Keratinocyte (primary cell): ENCODE results near the gene TMEM87A. TPM values are rescaled to one million over a fixed set of nuclear protein-coding genes. Genes with fewer than 3 reads are reported as not detected.

Source experiments
- DNase-seq: peaks from one replicate; pipeline ENCODE4 v3.0.0-alpha.2; 2011; ENCODE audit warnings: low read depth, missing footprints, low spot score
- FAIRE-seq: peaks from 2 replicates; lab custom pipeline; 2011; peaks lifted over from hg19 to GRCh38; lab: Jason Lieb, UNC
- H2AFZ ChIP-seq: 2 replicates; pipeline ENCODE4 v1.6.0; 2012; ENCODE audit warnings: low read length, control low read depth, inconsistent platforms; ENCODE audit not compliant: control insufficient read depth
- H3K27ac ChIP-seq: 2 replicates; pipeline ENCODE4 v1.5.1; 2011; ENCODE audit warnings: low read length; ENCODE audit not compliant: control insufficient read depth, insufficient read depth
- H3K27me3 ChIP-seq: 3 replicates; pipeline ENCODE4 v1.6.0; 2011; ENCODE audit warnings: low read length; ENCODE audit not compliant: control insufficient read depth, insufficient read depth; ENCODE audit errors: extremely low read depth
- H3K36me3 ChIP-seq, 2 experiments: 2 replicates in 1 of 2; 3 replicates in 1 of 2; pipeline ENCODE4 v1.5.1; 2011; ENCODE audit warnings: low read length in 2 of 2, mild to moderate bottlenecking in 1 of 2; ENCODE audit not compliant: control insufficient read depth in 2 of 2, insufficient read depth in 2 of 2; ENCODE audit errors: extremely low read depth in 1 of 2
- H3K4me1 ChIP-seq: 3 replicates; pipeline ENCODE4 v1.5.1; 2011; ENCODE audit warnings: low read length; ENCODE audit not compliant: control insufficient read depth, insufficient read depth; ENCODE audit errors: extremely low read depth
- H3K4me2 ChIP-seq: 3 replicates; pipeline ENCODE4 v1.6.0; 2011; ENCODE audit warnings: low read depth, low read length; ENCODE audit not compliant: control insufficient read depth, insufficient read depth; ENCODE audit errors: extremely low read depth
- H3K4me3 ChIP-seq, 3 experiments: fragments of 200-600 bp in 1 of 3; sonication (generic) in 1 of 3; 2 replicates in 2 of 3; 3 replicates in 1 of 3; pipeline ENCODE4 v1.5.1; 2011 to 2016; ENCODE audit warnings: low read length in 3 of 3, mild to moderate bottlenecking in 3 of 3, control low read depth in 2 of 3, inconsistent platforms in 1 of 3, low read depth in 1 of 3, mixed read lengths in 1 of 3, mixed run types in 1 of 3, moderate library complexity in 1 of 3; ENCODE audit not compliant: control insufficient read depth in 2 of 3, insufficient read depth in 2 of 3; ENCODE audit errors: extremely low read depth in 1 of 3
- H3K79me2 ChIP-seq: 2 replicates; pipeline ENCODE4 v1.6.0; 2012; ENCODE audit warnings: low read length; ENCODE audit not compliant: control insufficient read depth, insufficient read depth
- H3K9ac ChIP-seq: 3 replicates; pipeline ENCODE4 v1.6.0; 2011; ENCODE audit warnings: low read length; ENCODE audit not compliant: control insufficient read depth, insufficient read depth; ENCODE audit errors: extremely low read depth
- H3K9me1 ChIP-seq: 3 replicates; pipeline ENCODE4 v1.6.0; 2011; ENCODE audit warnings: low read length; ENCODE audit not compliant: control insufficient read depth, insufficient read depth; ENCODE audit errors: extremely low read depth
- H3K9me3 ChIP-seq: 2 replicates; pipeline ENCODE4 v1.5.1; 2012; ENCODE audit warnings: low read depth, low read length; ENCODE audit not compliant: control insufficient read depth
- H4K20me1 ChIP-seq: 3 replicates; pipeline ENCODE4 v1.6.0; 2011; ENCODE audit warnings: low read length; ENCODE audit not compliant: control insufficient read depth, insufficient read depth; ENCODE audit errors: extremely low read depth
- CTCF ChIP-seq, 3 experiments: IDR thresholded peaks in 1 of 3; conservative IDR thresholded peaks in 1 of 3; optimal IDR thresholded peaks in 1 of 3; 2 replicates in 2 of 3; 3 replicates in 1 of 3; pipeline versions ENCODE3 to v1.5.1; 2011; ENCODE audit warnings: low read length in 3 of 3, mild to moderate bottlenecking in 3 of 3, moderate library complexity in 2 of 3, control low read depth in 1 of 3, inconsistent platforms in 1 of 3; ENCODE audit not compliant: insufficient read depth in 2 of 3; ENCODE audit errors: extremely low read depth in 1 of 3
- EZH2 ChIP-seq: IDR thresholded peaks from one replicate; pipeline ENCODE4 v1.6.1; 2012; ENCODE audit warnings: inconsistent platforms, mild to moderate bottlenecking, low read length, moderate library complexity
- dilution Hi-C: fragments of 300-500 bp; cut with MboI; formaldehyde crosslinking; loops from one replicate; pipeline ENCODE4 v1.7.0; 2020; ENCODE audit warnings: low sequenced_read_pairs; ENCODE audit not compliant: extremely low pct_ligation_motif_present
- polyA plus RNA-seq, 5 experiments: library from polyadenylated mRNA; depleted of rRNA in 3 of 5; stranded (reverse) in 3 of 5; stranded (forward) in 1 of 5; unstranded in 1 of 5; fragments of >200 nt; gene quantifications; 1 replicate in 1 of 5; 2 replicates in 3 of 5; 3 replicates in 1 of 5; pipeline versions ENCODE4 v1.2.1 to v1.2.3, GENCODE V29; 2011 to 2012; ENCODE audit warnings: missing spikeins in 2 of 5, low read depth in 1 of 5, low replicate concordance in 1 of 5

TMEM87A gene
- polyA plus RNA-seq, 1 donor (not counting 4 experiments of a cell fraction or from before 2014, with no cell fraction given) = 43.7 TPM

GRCh38 chr15:42279234-42279723, 6.0 kb upstream of the TMEM87A start:
- Histone ChIP-seq H3K9me1 (peaks cover 4% of the 10 kb centered on the region), H3K4me1 (peaks cover 11% of the 10 kb centered on the region), H3K4me2 (no peak overlapping the region), H3K9me3 (no peaks in the 10 kb centered on the region), H4K20me1 (no peaks in the 10 kb centered on the region), H3K4me3 (no peak overlapping the region), H3K27me3 (no peaks in the 10 kb centered on the region), H3K79me2 (peaks cover 22% of the 10 kb centered on the region), H3K9ac (no peak overlapping the region), H3K36me3 (peaks cover 18 to 26% of the 10 kb centered on the region in 2 experiments), H2AFZ (no peak overlapping the region), H3K27ac (no peak overlapping the region)
- TF ChIP-seq CTCF (optimal IDR thresholded peaks at IDR 0.05 in 1 of 3, IDR thresholded peaks at IDR 0.05 in 1 of 3, conservative IDR thresholded peaks at IDR 0.05 in 1 of 3; ENCODE audit: extremely low read depth in 1 of 3, insufficient read depth in 2 of 3, low read length in 3 of 3) = no peak
- no peak for TF ChIP-seq EZH2
- FAIRE-seq (no peak), DNase-seq (no peak)
- dilution Hi-C loops = no loop called here

GRCh38 chr15:42276762-42277161, 3.5 kb upstream of the TMEM87A start:
- H3K27me3 ChIP-seq = no peaks in the 10 kb centered on the region
- dilution Hi-C loops = no loop called here
- H3K9ac ChIP-seq = no peak overlapping the region
- peaks cover 33% of the 10 kb centered on the region for H3K79me2 ChIP-seq
- no peak overlapping the region for H3K27ac ChIP-seq
- no peak for TF ChIP-seq EZH2
- TF ChIP-seq CTCF (optimal IDR thresholded peaks at IDR 0.05 in 1 of 3, IDR thresholded peaks at IDR 0.05 in 1 of 3, conservative IDR thresholded peaks at IDR 0.05 in 1 of 3; ENCODE audit: extremely low read depth in 1 of 3, insufficient read depth in 2 of 3, low read length in 3 of 3) = no peak
- H3K4me1 ChIP-seq = peaks cover 13% of the 10 kb centered on the region
- H3K36me3 ChIP-seq = peaks cover 16 to 19% of the 10 kb centered on the region in 2 experiments
- no peak overlapping the region for H3K4me3 ChIP-seq
- no peaks in the 10 kb centered on the region for H4K20me1 ChIP-seq
- DNase-seq (no peak), FAIRE-seq (no peak)
- peaks cover 2% of the 10 kb centered on the region for H3K9me1 ChIP-seq
- no peak overlapping the region for H3K4me2 ChIP-seq
- H2AFZ ChIP-seq = no peak overlapping the region
- H3K9me3 ChIP-seq = no peaks in the 10 kb centered on the region
